HFFc6 (cell line): ENCODE measurements around the gene TAF8. TPM values are rescaled to one million over a fixed set of nuclear protein-coding genes. Genes with fewer than 3 reads are reported as not detected.
"Not testable (repeated sequence)": the region's sequence is repeated elsewhere in the genome, so short reads cannot be mapped to it uniquely, and the experiment has no call there.

Experiments
- DNase-seq: peaks from one replicate; pipeline ENCODE4 v3.0.0-alpha.2; 2018
- H3K27ac Mint-ChIP-seq: 2 replicates; pipeline ENCODE4 v1.8.0; 2020; ENCODE audit warnings: mild to moderate bottlenecking, mixed read lengths
- H3K27me3 Mint-ChIP-seq: 2 replicates; pipeline ENCODE4 v1.8.0; 2021; ENCODE audit warnings: mild to moderate bottlenecking, moderate library complexity, mixed read lengths; ENCODE audit not compliant: insufficient read depth
- H3K36me3 Mint-ChIP-seq: 2 replicates; pipeline ENCODE4 v1.8.0; 2021; ENCODE audit warnings: low read depth, mixed read lengths
- H3K4me1 Mint-ChIP-seq: 2 replicates; pipeline ENCODE4 v1.8.0; 2020; ENCODE audit warnings: low read depth, mixed read lengths
- H3K4me3 Mint-ChIP-seq: 2 replicates; pipeline ENCODE4 v1.8.0; 2020; ENCODE audit warnings: mild to moderate bottlenecking, moderate library complexity, mixed read lengths
- H3K9me3 Mint-ChIP-seq: 2 replicates; pipeline ENCODE4 v1.8.0; 2020; ENCODE audit warnings: mild to moderate bottlenecking, mixed read lengths
- CTCF ChIP-seq: fragments of 200-600 bp; sonication (generic); IDR thresholded peaks from 2 replicates; pipeline ENCODE4 v1.5.0; 2021; ENCODE audit warnings: antibody characterized with exemption, mild to moderate bottlenecking
- total RNA-seq, 6 experiments: library from RNA; stranded (reverse); fragmentation: NEBNext Ultra II Directional; extraction: Animal tissue kit (Norgen Biotek cat#: 25700); gene quantifications; 2 replicates in 1 of 6; 3 replicates in 5 of 6; pipeline ENCODE4 v1.2.3, GENCODE V29; 2021

TAF8 gene
- total RNA-seq, 6 experiments from 2014 or later, result 14.9 to 19.0 (median 16.0) TPM

DNA sequence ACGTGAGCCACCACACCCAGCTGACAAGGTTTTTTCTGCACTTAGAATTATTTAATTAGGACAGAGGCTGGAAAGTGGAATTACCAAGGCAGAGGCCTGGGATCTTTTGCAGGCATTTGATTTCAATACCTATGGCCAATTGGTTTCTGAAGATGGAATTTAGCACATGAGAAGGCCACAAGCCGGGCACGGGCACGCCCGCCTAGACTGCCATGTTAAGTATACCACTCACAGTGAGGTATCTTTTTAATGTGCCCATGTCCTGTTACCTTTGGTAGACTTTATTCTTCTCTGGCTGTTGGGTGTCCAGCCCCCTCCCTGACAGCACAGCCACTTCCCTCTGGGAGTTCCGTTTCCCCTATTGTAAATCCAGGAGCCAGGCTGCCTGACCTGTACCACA is 18.0 kb upstream of the TAF8 start:
- no peak overlapping the region for H3K27ac Mint-ChIP-seq
- no peak for DNase-seq
- no peaks in the 10 kb centered on the region for H3K9me3 Mint-ChIP-seq
- H3K27me3 Mint-ChIP-seq, result no peaks in the 10 kb centered on the region; the same call in 1 of the 2 replicates
- H3K36me3 Mint-ChIP-seq, result no peaks in the 10 kb centered on the region
- no peak overlapping the region for H3K4me3 Mint-ChIP-seq
- peaks cover 18% of the 10 kb centered on the region for H3K4me1 Mint-ChIP-seq
- TF ChIP-seq CTCF, result no peak

- H3K27ac Mint-ChIP-seq, H3K27me3 Mint-ChIP-seq, H3K36me3 Mint-ChIP-seq, DNase-seq, H3K9me3 Mint-ChIP-seq, H3K4me3 Mint-ChIP-seq: not testable (repeated sequence)
- H3K4me1 Mint-ChIP-seq, result peaks cover 11% of the 10 kb centered on the region
These were observed 12.7 kb upstream of the TAF8 start for GRCh38 chr6:42037669-42038068.

DNA sequence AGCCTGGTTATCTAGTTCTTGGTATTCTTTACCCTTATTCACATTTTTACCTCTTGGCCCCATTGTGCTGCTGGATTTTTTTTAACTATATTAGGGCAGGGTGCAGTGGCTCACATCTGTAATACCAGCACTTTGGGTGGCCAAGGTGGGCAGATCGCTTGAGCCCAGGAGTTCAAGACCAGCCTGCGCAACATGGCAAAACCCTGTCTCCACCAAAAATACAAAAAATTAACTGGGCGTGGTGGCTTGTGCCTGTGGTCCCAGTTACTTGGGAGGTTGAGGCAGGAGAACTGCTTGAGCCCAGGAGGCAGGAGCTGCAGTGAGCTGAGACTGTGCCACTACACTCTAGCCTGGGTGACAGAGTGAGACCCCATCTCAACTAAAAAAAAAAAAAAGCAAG is 12.2 kb upstream of the TAF8 start:
- peaks cover 11% of the 10 kb centered on the region for H3K4me1 Mint-ChIP-seq
- no peak overlapping the region for H3K27ac Mint-ChIP-seq
- DNase-seq, result no peak
- no peak overlapping the region for H3K4me3 Mint-ChIP-seq
- H3K36me3 Mint-ChIP-seq, result no peaks in the 10 kb centered on the region
- H3K27me3 Mint-ChIP-seq, result peaks cover 3% of the 10 kb centered on the region
- no peak for TF ChIP-seq CTCF
- no peaks in the 10 kb centered on the region for H3K9me3 Mint-ChIP-seq

DNA sequence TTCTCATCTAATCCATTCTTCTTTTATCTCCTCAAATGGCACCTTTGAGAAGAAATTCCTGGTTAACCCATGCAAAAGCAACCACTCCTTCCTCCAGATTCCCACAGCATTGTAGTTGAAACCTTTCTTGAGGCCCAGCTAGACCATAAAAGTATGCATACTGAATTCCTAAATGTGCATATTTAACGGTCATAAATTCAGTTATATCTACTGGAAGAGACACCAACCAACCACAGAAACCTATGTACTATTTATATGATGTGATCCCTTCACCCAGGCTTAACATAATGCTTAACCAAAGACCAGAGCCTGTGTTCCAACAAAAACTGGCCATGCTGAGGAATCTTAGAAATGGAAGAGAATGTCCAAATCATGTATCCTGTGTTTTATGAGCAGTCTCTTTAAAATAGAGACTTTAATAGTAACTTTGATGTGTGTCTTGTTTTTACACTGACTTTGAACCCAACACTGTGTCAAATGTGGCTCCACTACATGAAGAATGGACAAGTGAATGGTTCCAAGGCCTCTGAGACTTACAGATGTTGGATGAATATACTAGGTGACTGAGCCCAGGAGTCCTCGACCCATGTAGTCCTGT is 11.4 kb upstream of the TAF8 start:
- no peaks in the 10 kb centered on the region for H3K9me3 Mint-ChIP-seq
- no peak for TF ChIP-seq CTCF

GRCh38 chr6:42040856-42041480 is 9.4 kb upstream of the TAF8 start:
- H3K4me3 Mint-ChIP-seq, result no peak overlapping the region
- H3K9me3 Mint-ChIP-seq, result no peaks in the 10 kb centered on the region
- H3K4me1 Mint-ChIP-seq, result peaks cover 32% of the 10 kb centered on the region
- no peaks in the 10 kb centered on the region for H3K36me3 Mint-ChIP-seq
- peaks cover 3% of the 10 kb centered on the region for H3K27me3 Mint-ChIP-seq
- DNase-seq, result no peak
- TF ChIP-seq CTCF, result no peak
- no peak overlapping the region for H3K27ac Mint-ChIP-seq

More for the DNA sequence above, 11.4 kb upstream of the TAF8 start:
- DNase-seq, result peak; percentile 35
- Mint-ChIP-seq H3K4me1 (peaks cover 14% of the 10 kb centered on the region), H3K36me3 (no peaks in the 10 kb centered on the region), H3K27me3 (peaks cover 3% of the 10 kb centered on the region), H3K4me3 (no peak overlapping the region), H3K27ac (no peak overlapping the region)

GRCh38 chr6:42041481-42042053 is 8.8 kb upstream of the TAF8 start:
- H3K9me3 Mint-ChIP-seq, result no peaks in the 10 kb centered on the region
- DNase-seq, result no peak
- H3K27ac Mint-ChIP-seq, result no peak overlapping the region
- H3K27me3 Mint-ChIP-seq, result peaks cover 3% of the 10 kb centered on the region
- TF ChIP-seq CTCF, result no peak
- no peaks in the 10 kb centered on the region for H3K36me3 Mint-ChIP-seq
- H3K4me3 Mint-ChIP-seq, result no peak overlapping the region
- H3K4me1 Mint-ChIP-seq, result peaks cover 38% of the 10 kb centered on the region
